OCI-LY1 (cell line): Measurements from ENCODE around the gene OLIG2.

Experiments used
- H2AFZ ChIP-seq: fragments of 200-600 bp; sonication (generic), shearing (Covaris generic); 2 replicates; pipeline ENCODE4 v1.6.0; 2014; ENCODE audit warnings: antibody characterized with exemption, mild to moderate bottlenecking, low read length
- H3F3A ChIP-seq: fragments of 200-600 bp; sonication (generic), shearing (Covaris generic); 2 replicates; pipeline ENCODE4 v1.6.0; 2014; ENCODE audit warnings: mild to moderate bottlenecking, antibody characterized with exemption, low read length, moderate library complexity; ENCODE audit not compliant: insufficient read depth
- H3K27ac ChIP-seq: fragments of 200-600 bp; sonication (generic); 2 replicates; pipeline ENCODE4 v1.5.1; 2014; ENCODE audit warnings: low read length, mixed run types, mild to moderate bottlenecking, low read depth; ENCODE audit not compliant: poor library complexity, severe bottlenecking
- H3K27me3 ChIP-seq: fragments of 200-600 bp; sonication (generic); 2 replicates; pipeline ENCODE4 v1.6.0; 2014; ENCODE audit warnings: antibody characterized with exemption, mild to moderate bottlenecking, low read length, moderate library complexity; ENCODE audit not compliant: insufficient read depth
- H3K36me3 ChIP-seq: fragments of 200-600 bp; sonication (generic); 2 replicates; pipeline ENCODE4 v1.6.1; 2014; ENCODE audit warnings: mild to moderate bottlenecking, antibody characterized with exemption, low read length, moderate library complexity, mixed read lengths; ENCODE audit not compliant: insufficient read depth
- H3K4me1 ChIP-seq: fragments of 200-600 bp; sonication (generic); 2 replicates; pipeline ENCODE4 v1.5.1; 2014; ENCODE audit warnings: mild to moderate bottlenecking, low read length, moderate library complexity; ENCODE audit not compliant: insufficient read depth, severe bottlenecking
- H3K4me2 ChIP-seq: fragments of 200-600 bp; sonication (generic), shearing (Covaris generic); 2 replicates; pipeline ENCODE4 v1.6.1; 2014; ENCODE audit warnings: low read length
- H3K4me3 ChIP-seq: fragments of 200-600 bp; sonication (generic); 2 replicates; pipeline ENCODE4 v1.5.1; 2014; ENCODE audit warnings: low read length, low read depth, mild to moderate bottlenecking, mixed read lengths; ENCODE audit not compliant: poor library complexity, severe bottlenecking
- H3K79me2 ChIP-seq: fragments of 200-600 bp; shearing (Covaris generic); 2 replicates; pipeline ENCODE4 v1.6.1; 2016; ENCODE audit warnings: mixed run types, low read length, mixed read lengths; ENCODE audit not compliant: insufficient read depth
- H3K9ac ChIP-seq: fragments of 200-600 bp; sonication (generic), shearing (Covaris generic); 2 replicates; pipeline ENCODE4 v1.6.1; 2014; ENCODE audit warnings: mild to moderate bottlenecking, low read length, mixed read lengths
- H3K9me2 ChIP-seq: fragments of 200-600 bp; sonication (generic), shearing (Covaris generic); 2 replicates; pipeline ENCODE4 v1.6.1; 2014; ENCODE audit warnings: low read depth, mild to moderate bottlenecking, low read length, mixed read lengths
- H3K9me3 ChIP-seq: fragments of 200-600 bp; shearing (Covaris generic); 2 replicates; pipeline ENCODE4 v1.6.1; 2014; ENCODE audit warnings: low read length, mixed read lengths
- H4K20me1 ChIP-seq: fragments of 200-600 bp; sonication (generic), shearing (Covaris generic); 2 replicates; pipeline ENCODE4 v1.6.0; 2016; ENCODE audit warnings: mild to moderate bottlenecking, low read length; ENCODE audit not compliant: insufficient read depth
- EZH2 ChIP-seq: fragments of 200-600 bp; sonication (generic), shearing (Covaris generic); IDR thresholded peaks from 2 replicates; pipeline ENCODE4 v1.8.0; 2017; ENCODE audit warnings: borderline replicate concordance, mixed run types, mild to moderate bottlenecking, antibody characterized with exemption, low read length, moderate library complexity, mixed read lengths
- TF ChIP-seq, protein P1 (sequence below): fragments of 200-600 bp; sonication (generic), shearing (Covaris generic); IDR thresholded peaks from 2 replicates; pipeline ENCODE4 v1.5.1; 2017; ENCODE audit warnings: mild to moderate bottlenecking, antibody characterized with exemption, low read length, moderate library complexity, mixed read lengths

The OLIG2 gene

DNA sequence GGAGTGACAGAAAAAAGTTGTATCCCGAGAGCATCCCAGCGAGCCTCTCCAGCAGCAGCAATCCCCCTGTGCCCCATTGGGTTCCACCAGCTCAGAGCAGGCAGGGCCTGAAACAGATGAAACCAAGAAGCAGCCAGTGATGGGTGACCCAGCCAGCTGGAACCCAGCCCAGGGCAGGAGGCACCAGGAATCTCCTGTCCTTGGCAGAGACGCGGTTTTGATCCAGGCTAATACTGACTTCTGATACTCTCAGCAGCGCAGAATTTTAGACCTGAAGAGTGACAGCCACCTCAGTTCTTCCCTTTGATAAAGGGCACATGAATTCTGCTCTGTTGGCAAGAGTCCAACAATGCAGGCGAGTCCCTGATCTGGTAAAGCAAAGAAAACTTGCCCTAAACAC lies 32.8 kb downstream of the OLIG2 start:
- Histone ChIP-seq H4K20me1 (no peaks in the 10 kb centered on the region), H2AFZ (no peak overlapping the region), H3K79me2 (no peaks in the 10 kb centered on the region), H3K27me3 (0 out of 2 replicates have a peak, but pooled peaks cover 8% of the 10 kb centered on the region), H3K27ac (no peak overlapping the region), H3K9ac (no peak overlapping the region), H3K4me3 (no peak overlapping the region), H3K4me1 (no peaks in the 10 kb centered on the region), H3K36me3 (no peaks in the 10 kb centered on the region), H3K4me2 (no peak overlapping the region), H3K9me3 (no peaks in the 10 kb centered on the region), H3F3A (no peaks in the 10 kb centered on the region), H3K9me2 (no peaks in the 10 kb centered on the region)
- TF ChIP-seq, protein P1, sequence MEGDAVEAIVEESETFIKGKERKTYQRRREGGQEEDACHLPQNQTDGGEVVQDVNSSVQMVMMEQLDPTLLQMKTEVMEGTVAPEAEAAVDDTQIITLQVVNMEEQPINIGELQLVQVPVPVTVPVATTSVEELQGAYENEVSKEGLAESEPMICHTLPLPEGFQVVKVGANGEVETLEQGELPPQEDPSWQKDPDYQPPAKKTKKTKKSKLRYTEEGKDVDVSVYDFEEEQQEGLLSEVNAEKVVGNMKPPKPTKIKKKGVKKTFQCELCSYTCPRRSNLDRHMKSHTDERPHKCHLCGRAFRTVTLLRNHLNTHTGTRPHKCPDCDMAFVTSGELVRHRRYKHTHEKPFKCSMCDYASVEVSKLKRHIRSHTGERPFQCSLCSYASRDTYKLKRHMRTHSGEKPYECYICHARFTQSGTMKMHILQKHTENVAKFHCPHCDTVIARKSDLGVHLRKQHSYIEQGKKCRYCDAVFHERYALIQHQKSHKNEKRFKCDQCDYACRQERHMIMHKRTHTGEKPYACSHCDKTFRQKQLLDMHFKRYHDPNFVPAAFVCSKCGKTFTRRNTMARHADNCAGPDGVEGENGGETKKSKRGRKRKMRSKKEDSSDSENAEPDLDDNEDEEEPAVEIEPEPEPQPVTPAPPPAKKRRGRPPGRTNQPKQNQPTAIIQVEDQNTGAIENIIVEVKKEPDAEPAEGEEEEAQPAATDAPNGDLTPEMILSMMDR, result no peak
- TF ChIP-seq EZH2, result no peak

DNA sequence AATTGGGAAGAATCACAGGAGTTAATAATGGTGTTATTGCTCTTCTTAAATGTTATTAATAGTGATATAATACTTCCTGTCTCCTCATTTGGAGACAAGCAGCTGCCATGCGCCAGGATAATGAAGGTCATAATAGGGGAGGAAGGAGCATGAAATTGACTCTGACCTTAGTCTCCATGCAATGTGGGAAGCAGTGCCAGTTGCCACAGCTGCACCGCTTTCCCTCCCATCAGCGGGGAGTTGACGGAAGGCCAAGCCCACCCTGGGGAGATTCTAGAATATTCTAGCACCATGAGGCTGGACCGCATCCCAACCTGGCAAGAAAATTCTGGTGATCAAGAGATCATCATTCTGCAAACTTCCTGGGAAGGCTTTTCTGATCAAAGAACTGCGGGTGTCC lies 33.2 kb downstream of the OLIG2 start:
- H3K27ac ChIP-seq, result no peak overlapping the region
- 0 out of 2 replicates have a peak, but pooled peaks cover 8% of the 10 kb centered on the region for H3K27me3 ChIP-seq
- no peaks in the 10 kb centered on the region for H3K9me2 ChIP-seq
- H3K9ac ChIP-seq, result no peak overlapping the region
- no peaks in the 10 kb centered on the region for H3F3A ChIP-seq
- H2AFZ ChIP-seq, result no peak overlapping the region
- no peak overlapping the region for H3K4me3 ChIP-seq
- no peaks in the 10 kb centered on the region for H3K9me3 ChIP-seq
- TF ChIP-seq, protein P1, result no peak
- TF ChIP-seq EZH2, result no peak
- H3K4me1 ChIP-seq, result no peaks in the 10 kb centered on the region
- no peaks in the 10 kb centered on the region for H3K79me2 ChIP-seq
- H3K36me3 ChIP-seq, result no peaks in the 10 kb centered on the region
- no peaks in the 10 kb centered on the region for H4K20me1 ChIP-seq
- H3K4me2 ChIP-seq, result no peak overlapping the region

DNA sequence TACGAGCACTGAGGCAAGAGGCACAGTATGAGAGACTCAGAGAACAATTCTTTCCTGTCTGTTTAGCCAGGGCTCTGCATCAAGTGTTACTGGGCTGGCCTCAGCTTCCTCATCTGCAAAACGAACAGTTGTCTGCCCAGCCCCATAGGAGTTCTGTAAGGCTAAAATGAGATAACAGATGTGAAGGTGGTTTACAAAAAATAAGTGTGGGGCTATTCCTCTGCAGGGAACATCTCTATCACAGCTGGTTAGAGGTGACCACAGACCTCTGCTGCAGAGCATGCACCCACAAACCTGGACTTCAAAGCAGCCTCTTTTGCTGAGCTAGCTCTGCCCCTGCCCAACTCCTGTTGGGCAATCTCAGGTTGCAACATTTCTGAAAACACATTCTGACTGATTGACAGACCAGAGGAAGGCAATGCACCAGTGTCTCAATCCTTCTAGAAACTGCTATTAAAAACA lies 33.7 kb downstream of the OLIG2 start:
- Histone ChIP-seq H3F3A (no peaks in the 10 kb centered on the region), H3K27me3 (0 out of 2 replicates have a peak, but pooled peaks cover 8% of the 10 kb centered on the region), H3K4me1 (no peaks in the 10 kb centered on the region), H3K9ac (no peak overlapping the region), H2AFZ (no peak overlapping the region), H3K36me3 (no peaks in the 10 kb centered on the region), H3K4me2 (no peak overlapping the region), H3K27ac (no peak overlapping the region), H3K79me2 (no peaks in the 10 kb centered on the region), H3K4me3 (no peak overlapping the region), H3K9me3 (no peaks in the 10 kb centered on the region), H3K9me2 (no peaks in the 10 kb centered on the region), H4K20me1 (no peaks in the 10 kb centered on the region)
- TF ChIP-seq, protein P1, result no peak
- TF ChIP-seq EZH2, result no peak
